Frontal cortex (tissue), 4 donors: ENCODE measurements around the gene IMMP2L. TPM values are rescaled to one million over a fixed set of nuclear protein-coding genes. Genes with fewer than 3 reads are reported as not detected.
"Not testable (repeated sequence)": the region's sequence is repeated elsewhere in the genome, so short reads cannot be mapped to it uniquely, and the experiment has no call there.

Experiments
- DNase-seq, 2 donors: peaks; one replicate each; pipeline ENCODE4 v3.0.0; 2012; ENCODE audit warnings: low spot score in 2 of 2
- FAIRE-seq: peaks from 2 replicates; lab custom pipeline; 2012; peaks lifted over from hg19 to GRCh38; lab: Jason Lieb, UNC
- total RNA-seq: library from RNA; depleted of rRNA; stranded (reverse); fragments of >200 nt; gene quantifications from one replicate; pipeline ENCODE4 v1.2.3, GENCODE V29; 2014
- donor health status: control.
- donor health status: control.
- donor health status: control.

Gene IMMP2L
- total RNA-seq, 1 donor from 2014 or later, result 9.8 TPM

- not testable (repeated sequence) for DNase-seq
These were observed 489.6 kb downstream of the IMMP2L start for GRCh38 chr7:111072658-111073057.

GRCh38 chr7:111071556-111071955 is 490.7 kb downstream of the IMMP2L start:
- FAIRE-seq (no peak), DNase-seq (no peak)

More at GRCh38 chr7:111072658-111073057, 489.6 kb downstream of the IMMP2L start:
- not testable (repeated sequence) for FAIRE-seq

- no peak for DNase-seq
- FAIRE-seq, result no peak
These were observed 493.7 kb downstream of the IMMP2L start for GRCh38 chr7:111068618-111069017.

- FAIRE-seq (no peak), DNase-seq (no peak)
These were observed 494.6 kb downstream of the IMMP2L start for GRCh38 chr7:111067682-111068081.

GRCh38 chr7:111067251-111067650 is 495.0 kb downstream of the IMMP2L start:
- no peak for DNase-seq
- FAIRE-seq, result no peak

- no peak for DNase-seq
- no peak for FAIRE-seq
These were observed 499.1 kb downstream of the IMMP2L start for GRCh38 chr7:111063166-111063565.

GRCh38 chr7:111059833-111060232 is 502.5 kb downstream of the IMMP2L start:
- DNase-seq (no peak), FAIRE-seq (no peak)

- DNase-seq (no peak), FAIRE-seq (no peak)
These were observed 505.2 kb downstream of the IMMP2L start for GRCh38 chr7:111057066-111057465.

GRCh38 chr7:111056371-111056770 is 505.9 kb downstream of the IMMP2L start:
- FAIRE-seq (no peak), DNase-seq (no peak)

GRCh38 chr7:111053035-111053434 is 509.3 kb downstream of the IMMP2L start:
- no peak for DNase-seq
- FAIRE-seq, result no peak

GRCh38 chr7:111051832-111052231 is 510.5 kb downstream of the IMMP2L start:
- FAIRE-seq (no peak), DNase-seq (no peak)

GRCh38 chr7:111050875-111051416 is 511.3 kb downstream of the IMMP2L start:
- FAIRE-seq, result no peak
- DNase-seq, result no peak

- FAIRE-seq (no peak), DNase-seq (no peak)
These were observed 512.2 kb downstream of the IMMP2L start for GRCh38 chr7:111049971-111050680.

GRCh38 chr7:111047595-111047994 is 514.7 kb downstream of the IMMP2L start:
- DNase-seq, result no peak
- FAIRE-seq, result no peak

- DNase-seq, result no peak
These were observed 516.8 kb downstream of the IMMP2L start for GRCh38 chr7:111045449-111045848.

GRCh38 chr7:111043561-111043960 is 518.7 kb downstream of the IMMP2L start:
- FAIRE-seq, result no peak
- DNase-seq, result no peak

More at GRCh38 chr7:111045449-111045848, 516.8 kb downstream of the IMMP2L start:
- FAIRE-seq, result no peak

GRCh38 chr7:111042842-111043241 is 519.5 kb downstream of the IMMP2L start:
- DNase-seq (no peak), FAIRE-seq (no peak)

GRCh38 chr7:111041577-111041976 is 520.7 kb downstream of the IMMP2L start:
- DNase-seq, result no peak
- no peak for FAIRE-seq

- DNase-seq, result no peak
- FAIRE-seq, result no peak
These were observed 524.1 kb downstream of the IMMP2L start for GRCh38 chr7:111038185-111038584.

- FAIRE-seq (no peak), DNase-seq (no peak)
These were observed 530.4 kb downstream of the IMMP2L start for GRCh38 chr7:111031916-111032315.

- FAIRE-seq, result no peak
- no peak for DNase-seq
These were observed 532.0 kb downstream of the IMMP2L start for GRCh38 chr7:111030336-111030735.
